Cardiac fibroblast (primary cell): Measurements from ENCODE around the gene ZMYM2.
A peak's percentile ranks its signal among the peaks of the same experiment; 100 is the strongest.

Source experiments
- DNase-seq, 2 donors: peaks; one replicate each; pipeline versions ENCODE4 v3.0.0 to v3.0.0-alpha.2; 2010; ENCODE audit warnings: low read depth in 2 of 2
- H3K4me3 ChIP-seq, 2 donors: replicated peaks in 1 of 2; 1 replicate in 1 of 2; 2 replicates in 1 of 2; pipeline ENCODE4 v1.5.1; 2011; ENCODE audit warnings: low read depth in 2 of 2, low read length in 2 of 2, mild to moderate bottlenecking in 2 of 2, moderate library complexity in 1 of 2
- CTCF ChIP-seq: IDR thresholded peaks from one replicate; pipeline ENCODE4 v1.5.1; 2011; ENCODE audit warnings: low read depth, mild to moderate bottlenecking, low read length, inconsistent platforms

The ZMYM2 gene

GRCh38 chr13:19955873-19956559, 2.5 kb upstream of the ZMYM2 start:
- TF ChIP-seq CTCF: no peak
- no peak overlapping the region for H3K4me3 ChIP-seq
- DNase-seq: no peak

- DNase-seq: peak; percentile 80 to 86
- H3K4me3 ChIP-seq: peak overlapping the region; percentile 46 to 49
- TF ChIP-seq CTCF: peak; percentile 69
These were observed 990 bp upstream of the ZMYM2 start for GRCh38 chr13:19957320-19958154.

- DNase-seq: peak; percentile 52 to 59
- peak overlapping the region; percentile 90 to 94 for H3K4me3 ChIP-seq
- TF ChIP-seq CTCF: peak; percentile 41
These were observed 759 bp downstream of the ZMYM2 start for GRCh38 chr13:19959141-19959830.

- peak overlapping the region; percentile 90 to 94 for H3K4me3 ChIP-seq
- TF ChIP-seq CTCF: peak; percentile 94
- DNase-seq: peak; percentile 90 to 93
These were observed 1.5 kb downstream of the ZMYM2 start for GRCh38 chr13:19959831-19960652.

- no peak for TF ChIP-seq CTCF
- peak overlapping the region; percentile 2 to 90 for H3K4me3 ChIP-seq
- DNase-seq: peak in 1 of 2 donors; percentile 18
These were observed 2.1 kb downstream of the ZMYM2 start for GRCh38 chr13:19960653-19960976.

GRCh38 chr13:19961489-19961888, 3.0 kb downstream of the ZMYM2 start:
- H3K4me3 ChIP-seq: no peak overlapping the region
- no peak for TF ChIP-seq CTCF
- peak in 1 of 2 donors; percentile 5 for DNase-seq
